ENCODE results near the gene RPL28.

The RPL28 gene

GRCh38 chr19:55347442-55348009 is 38.2 kb upstream of the RPL28 start:
- no peak for DNase-seq (ENCODE audit: extremely low spot score)
- no peak for TF ChIP-seq L3MBTL2 (conservative IDR thresholded peaks at IDR 0.05)
- no peak for TF ChIP-seq SUZ12 (IDR thresholded peaks at IDR 0.05)
- no peak for TF ChIP-seq CTBP1 (IDR thresholded peaks at IDR 0.05; ENCODE audit: borderline replicate concordance)
- no peak for TF ChIP-seq SP1 (IDR thresholded peaks at IDR 0.05)
- no peak for TF ChIP-seq HDGF (IDR thresholded peaks at IDR 0.05; ENCODE audit: borderline replicate concordance)
- no peak for TF ChIP-seq FOXM1 (IDR thresholded peaks at IDR 0.05; ENCODE audit: borderline replicate concordance)
- no peak for TF ChIP-seq ARNT (IDR thresholded peaks at IDR 0.05)
- no peak for TF ChIP-seq LEF1 (IDR thresholded peaks at IDR 0.05; ENCODE audit: borderline replicate concordance)
- no peak for TF ChIP-seq FOXA1 (IDR thresholded peaks at IDR 0.05)
- no peak for TF ChIP-seq BHLHE40 (IDR thresholded peaks at IDR 0.05; ENCODE audit: borderline replicate concordance)
- no peak for TF ChIP-seq ZNF384 (IDR thresholded peaks at IDR 0.05)
- no peak for TF ChIP-seq TARDBP (IDR thresholded peaks at IDR 0.05)
- TF ChIP-seq NFRKB (IDR thresholded peaks at IDR 0.05) = no peak
- TF ChIP-seq FOXK2 (IDR thresholded peaks at IDR 0.05) = no peak
- TF ChIP-seq ELF4 (IDR thresholded peaks at IDR 0.05) = no peak
- TF ChIP-seq PKNOX1 (IDR thresholded peaks at IDR 0.05) = no peak
- ChIA-PET POLR2A (interaction anchor here (0.6 to 3.7 kb wide), 5 partner anchors 9 to 88 kb away, joined by 3 to 27 read pairs (median 6); partner anchors contain the start of genes KMT5C and UBE2S), CTCF (no interaction called here)

- ChIA-PET POLR2A (interaction anchor here (1.2 to 3.7 kb wide), 4 partner anchors 10 to 59 kb away, joined by 5 to 27 read pairs (median 6); partner anchors contain the start of genes KMT5C, TMEM238 and UBE2S), CTCF (interaction anchor here (0.5 to 1.4 kb wide), 3 partner anchors 23 to 305 kb away, joined by 3 to 4 read pairs (median 3); no protein-coding TSS in a partner anchor)
- DNase-seq (ENCODE audit: extremely low spot score) = no peak
- TF ChIP-seq L3MBTL2 (conservative IDR thresholded peaks at IDR 0.05) (peak; percentile 35; the same call in 1 of the 2 replicates), FOXA1 (IDR thresholded peaks at IDR 0.05) (no peak), FOXM1 (IDR thresholded peaks at IDR 0.05; ENCODE audit: borderline replicate concordance) (no peak), SUZ12 (IDR thresholded peaks at IDR 0.05) (no peak), ELF4 (IDR thresholded peaks at IDR 0.05) (no peak), FOXK2 (IDR thresholded peaks at IDR 0.05) (no peak), CTBP1 (IDR thresholded peaks at IDR 0.05; ENCODE audit: borderline replicate concordance) (no peak), ZNF384 (IDR thresholded peaks at IDR 0.05) (no peak)
Measured at GRCh38 chr19:55348317-55349034, 37.3 kb upstream of the RPL28 start.

DNA sequence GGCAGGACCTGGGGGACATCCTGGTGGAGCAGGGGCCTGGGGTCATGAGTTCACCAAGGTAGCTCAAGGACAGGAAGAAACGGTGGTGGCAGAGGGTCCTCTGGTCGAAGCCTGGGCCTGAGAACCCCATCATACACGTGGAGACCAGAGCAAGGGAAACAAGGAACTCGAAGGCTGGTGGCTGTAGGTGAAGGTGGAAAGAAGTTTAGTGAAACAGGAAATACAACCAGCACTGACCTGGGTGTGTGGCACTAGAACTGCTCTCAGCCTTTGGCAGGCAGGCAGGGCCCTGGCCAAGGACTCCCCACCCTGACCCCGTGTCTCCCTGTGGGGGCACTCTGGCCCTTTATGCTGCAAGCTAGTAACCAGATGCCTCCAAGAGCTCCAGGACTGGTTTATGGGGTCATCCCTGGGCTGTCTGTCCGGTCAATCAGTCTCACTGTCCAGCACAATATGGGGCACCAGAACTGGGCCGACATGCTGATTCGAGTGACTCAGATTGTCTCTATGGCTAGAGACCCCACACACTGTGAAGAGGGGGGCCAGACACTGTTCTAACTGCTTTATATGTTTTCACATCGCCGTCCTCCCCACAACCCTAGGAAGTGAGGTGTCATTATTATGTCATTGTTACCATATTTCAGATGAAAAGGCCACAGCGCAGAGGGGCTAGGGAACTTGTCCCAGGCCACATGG is 35.0 kb upstream of the RPL28 start:
- POLR2A ChIA-PET = interaction anchor here (0.6 to 3.7 kb wide), 3 partner anchors 12 to 87 kb away, joined by 3 to 27 read pairs (median 3); partner anchors contain the start of gene KMT5C
- TF ChIP-seq ARNT (IDR thresholded peaks at IDR 0.05) (no peak), SP1 (IDR thresholded peaks at IDR 0.05) (no peak), LEF1 (IDR thresholded peaks at IDR 0.05; ENCODE audit: borderline replicate concordance) (no peak), HDGF (IDR thresholded peaks at IDR 0.05; ENCODE audit: borderline replicate concordance) (no peak), ZNF384 (IDR thresholded peaks at IDR 0.05) (no peak), SUZ12 (IDR thresholded peaks at IDR 0.05) (no peak), FOXM1 (IDR thresholded peaks at IDR 0.05; ENCODE audit: borderline replicate concordance) (no peak), FOXK2 (IDR thresholded peaks at IDR 0.05) (no peak), BHLHE40 (IDR thresholded peaks at IDR 0.05; ENCODE audit: borderline replicate concordance) (no peak), PKNOX1 (IDR thresholded peaks at IDR 0.05) (no peak), FOXA1 (IDR thresholded peaks at IDR 0.05) (no peak), ELF4 (IDR thresholded peaks at IDR 0.05) (no peak), CTBP1 (IDR thresholded peaks at IDR 0.05; ENCODE audit: borderline replicate concordance) (no peak), TARDBP (IDR thresholded peaks at IDR 0.05) (no peak), L3MBTL2 (conservative IDR thresholded peaks at IDR 0.05) (no peak), NFRKB (IDR thresholded peaks at IDR 0.05) (no peak)
- DNase-seq (ENCODE audit: extremely low spot score) = no peak
- CTCF ChIA-PET = no interaction called here

- no peak for TF ChIP-seq PKNOX1 (IDR thresholded peaks at IDR 0.05)
- TF ChIP-seq CTBP1 (IDR thresholded peaks at IDR 0.05; ENCODE audit: borderline replicate concordance) = no peak
- TF ChIP-seq LEF1 (IDR thresholded peaks at IDR 0.05; ENCODE audit: borderline replicate concordance) = no peak
- no peak for TF ChIP-seq FOXK2 (IDR thresholded peaks at IDR 0.05)
- no peak for TF ChIP-seq TARDBP (IDR thresholded peaks at IDR 0.05)
- no peak for TF ChIP-seq L3MBTL2 (conservative IDR thresholded peaks at IDR 0.05)
- TF ChIP-seq FOXA1 (IDR thresholded peaks at IDR 0.05) = no peak
- TF ChIP-seq ZNF384 (IDR thresholded peaks at IDR 0.05) = no peak
- TF ChIP-seq HDGF (IDR thresholded peaks at IDR 0.05; ENCODE audit: borderline replicate concordance) = no peak
- no peak for TF ChIP-seq NFRKB (IDR thresholded peaks at IDR 0.05)
- CTCF ChIA-PET = no interaction called here
- POLR2A ChIA-PET = interaction anchor here (2.0 kb wide), 1 partner anchor 11 kb away, joined by 5 read pairs; no protein-coding TSS in a partner anchor
- no peak for DNase-seq (ENCODE audit: extremely low spot score)
Measured at GRCh38 chr19:55352040-55352439, 33.7 kb upstream of the RPL28 start.

DNA sequence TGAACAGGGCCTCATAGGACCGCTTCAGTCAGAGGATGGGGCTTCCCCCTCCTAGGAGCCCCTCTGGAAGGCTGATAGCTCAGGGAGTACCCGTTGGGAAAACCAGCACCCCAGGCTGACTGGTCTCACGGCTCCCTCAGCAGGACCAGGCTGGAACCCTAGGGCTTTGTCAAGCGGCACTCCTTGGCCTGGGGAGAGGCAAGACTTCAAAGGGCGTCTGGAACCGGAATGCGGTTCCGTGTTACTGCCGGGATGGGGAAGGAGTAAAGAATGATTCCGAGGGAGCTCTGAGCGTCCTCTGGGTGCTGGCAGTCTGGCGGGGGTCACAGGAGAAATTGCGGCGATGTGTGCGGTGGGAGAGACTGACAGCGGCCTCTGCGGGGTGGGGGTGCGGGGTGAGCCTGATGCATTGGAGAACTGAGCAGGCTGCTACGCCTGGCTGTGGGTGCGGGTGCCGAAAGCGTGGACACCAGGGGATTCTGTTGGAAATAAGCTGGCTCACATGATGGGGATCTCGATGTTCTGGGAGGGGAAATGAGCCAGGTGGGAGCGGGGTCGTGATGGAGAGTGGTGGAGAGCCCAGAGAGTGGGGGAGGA is 33.1 kb upstream of the RPL28 start:
- ChIA-PET CTCF (no interaction called here), POLR2A (interaction anchor here (0.9 to 2.0 kb wide), 3 partner anchors 12 to 31 kb away, joined by 3 to 5 read pairs (median 5); no protein-coding TSS in a partner anchor)

More for the DNA sequence above, 33.1 kb upstream of the RPL28 start:
- DNase-seq (ENCODE audit: extremely low spot score) = no peak
- no peak for TF ChIP-seq HDGF (IDR thresholded peaks at IDR 0.05; ENCODE audit: borderline replicate concordance)
- TF ChIP-seq ARNT (IDR thresholded peaks at IDR 0.05) = no peak
- TF ChIP-seq NFRKB (IDR thresholded peaks at IDR 0.05) = no peak
- TF ChIP-seq FOXK2 (IDR thresholded peaks at IDR 0.05) = no peak
- TF ChIP-seq SP1 (IDR thresholded peaks at IDR 0.05) = no peak
- no peak for TF ChIP-seq FOXM1 (IDR thresholded peaks at IDR 0.05; ENCODE audit: borderline replicate concordance)
- no peak for TF ChIP-seq CTBP1 (IDR thresholded peaks at IDR 0.05; ENCODE audit: borderline replicate concordance)
- no peak for TF ChIP-seq PKNOX1 (IDR thresholded peaks at IDR 0.05)
- TF ChIP-seq L3MBTL2 (conservative IDR thresholded peaks at IDR 0.05) = no peak
- TF ChIP-seq ZNF384 (IDR thresholded peaks at IDR 0.05) = no peak
- TF ChIP-seq LEF1 (IDR thresholded peaks at IDR 0.05; ENCODE audit: borderline replicate concordance) = no peak

Measured in HEK293T (cell line).